Activated CD8-positive, alpha-beta T cell treated with anti-CD3 and anti-CD28 coated beads for 36 hours (primary cell): Measurements from ENCODE around the gene SFXN5. TPM values are rescaled to one million over a fixed set of nuclear protein-coding genes. Genes with fewer than 3 reads are reported as not detected.

Source experiments
- ATAC-seq: fragments of 200-7000 bp; cut with Tn5 transposase; one replicate; pipeline ENCODE4 v1.10.0; 2021; ENCODE audit warnings: mild to moderate bottlenecking, moderate library complexity
- CTCF ChIA-PET: fragments of 350-600 bp; sonication (Branson Sonifier 250); formaldehyde crosslinking; loops from one replicate; lab custom pipeline; 2021; ENCODE audit warnings: antibody characterized with exemption; lab: Charles Lee
- POLR2A ChIA-PET: fragments of 350-600 bp; sonication (Branson Sonifier 250); formaldehyde crosslinking; loops from one replicate; lab custom pipeline; 2021; ENCODE audit warnings: antibody characterized with exemption; lab: Charles Lee
- DNase-seq: peaks from one replicate; pipeline ENCODE4 v3.0.0-alpha.2; 2020
- H3K27ac Mint-ChIP-seq: one replicate; pipeline ENCODE4 v1.8.0; 2021; ENCODE audit warnings: mild to moderate bottlenecking, mixed read lengths
- H3K27me3 Mint-ChIP-seq: one replicate; pipeline ENCODE4 v1.8.0; 2021; ENCODE audit warnings: mixed read lengths
- H3K36me3 Mint-ChIP-seq: one replicate; pipeline ENCODE4 v1.8.0; 2021; ENCODE audit warnings: low read depth, mixed read lengths
- H3K4me1 Mint-ChIP-seq: one replicate; pipeline ENCODE4 v1.8.0; 2021; ENCODE audit warnings: low read depth, mixed read lengths
- H3K4me3 Mint-ChIP-seq: one replicate; pipeline ENCODE4 v1.8.0; 2021; ENCODE audit warnings: mild to moderate bottlenecking, moderate library complexity, mixed read lengths
- H3K9me3 Mint-ChIP-seq: one replicate; pipeline ENCODE4 v1.8.0; 2021; ENCODE audit warnings: mixed read lengths
- CTCF ChIP-seq: fragments of 200-600 bp; IDR thresholded peaks from one replicate; pipeline ENCODE4 v1.8.0; 2022; ENCODE audit warnings: antibody characterized with exemption, mild to moderate bottlenecking
- intact Hi-C: fragments of 100-400 bp; cut with micrococcal nuclease; formaldehyde crosslinking; loops from one replicate; pipeline ENCODE4 v1.10.0; 2022
- total RNA-seq, 2 experiments: library from RNA; stranded (reverse); gene quantifications; one replicate each; pipeline ENCODE4 v1.2.3, GENCODE V29; 2021

The SFXN5 gene
- total RNA-seq, 2 experiments from 2014 or later: 7.4 to 9.6 TPM

GRCh38 chr2:72984172-72984671 is 87.3 kb downstream of the SFXN5 start:
- no peaks in the 10 kb centered on the region for H3K27me3 Mint-ChIP-seq
- DNase-seq (no peak), ATAC-seq (no peak)
- no peaks in the 10 kb centered on the region for H3K4me1 Mint-ChIP-seq
- POLR2A ChIA-PET: no interaction called here
- no peak for TF ChIP-seq CTCF
- CTCF ChIA-PET: interaction anchor here (1.0 to 3.6 kb wide), 3 partner anchors 8 to 193 kb away, joined by 3 to 16 read pairs (median 6); no protein-coding TSS in a partner anchor
- intact Hi-C loops: no loop called here
- no peak overlapping the region for H3K4me3 Mint-ChIP-seq
- H3K27ac Mint-ChIP-seq: no peak overlapping the region
- H3K9me3 Mint-ChIP-seq: no peaks in the 10 kb centered on the region
- no peaks in the 10 kb centered on the region for H3K36me3 Mint-ChIP-seq

GRCh38 chr2:72983500-72984161 is 87.9 kb downstream of the SFXN5 start:
- CTCF ChIA-PET: interaction anchor here (1.0 to 3.6 kb wide), 3 partner anchors 8 to 194 kb away, joined by 3 to 16 read pairs (median 6); no protein-coding TSS in a partner anchor
- no peaks in the 10 kb centered on the region for H3K4me1 Mint-ChIP-seq
- DNase-seq (no peak), ATAC-seq (no peak)
- no peaks in the 10 kb centered on the region for H3K27me3 Mint-ChIP-seq
- POLR2A ChIA-PET: no interaction called here
- intact Hi-C loops: no loop called here
- TF ChIP-seq CTCF: no peak
- no peaks in the 10 kb centered on the region for H3K36me3 Mint-ChIP-seq
- H3K9me3 Mint-ChIP-seq: no peaks in the 10 kb centered on the region
- H3K27ac Mint-ChIP-seq: no peak overlapping the region
- no peak overlapping the region for H3K4me3 Mint-ChIP-seq

GRCh38 chr2:72982781-72983499 is 88.6 kb downstream of the SFXN5 start:
- Mint-ChIP-seq H3K4me1 (no peaks in the 10 kb centered on the region), H3K27ac (no peak overlapping the region), H3K27me3 (no peaks in the 10 kb centered on the region), H3K36me3 (no peaks in the 10 kb centered on the region), H3K4me3 (no peak overlapping the region), H3K9me3 (no peaks in the 10 kb centered on the region)
- CTCF ChIA-PET: interaction anchor here (1.0 to 3.6 kb wide), 4 partner anchors 9 to 194 kb away, joined by 3 to 16 read pairs (median 6); no protein-coding TSS in a partner anchor
- no peak for TF ChIP-seq CTCF
- intact Hi-C loops: no loop called here
- no peak for ATAC-seq
- DNase-seq: no peak
- POLR2A ChIA-PET: no interaction called here

- intact Hi-C loops: no loop called here
- Mint-ChIP-seq H3K4me1 (no peaks in the 10 kb centered on the region), H3K27ac (no peak overlapping the region), H3K36me3 (no peaks in the 10 kb centered on the region), H3K27me3 (no peaks in the 10 kb centered on the region), H3K9me3 (no peaks in the 10 kb centered on the region), H3K4me3 (no peak overlapping the region)
- TF ChIP-seq CTCF: no peak
- ChIA-PET POLR2A (no interaction called here), CTCF (interaction anchor here (0.9 to 2.2 kb wide), 3 partner anchors 8 to 89 kb away, joined by 3 to 9 read pairs (median 6); no protein-coding TSS in a partner anchor)
- no peak for DNase-seq
- ATAC-seq: no peak
Measured at GRCh38 chr2:72982219-72982618, 89.3 kb downstream of the SFXN5 start.
